ENCODE results near the gene FXR2.
A peak's percentile ranks its signal among the peaks of the same experiment; 100 is the strongest.
"Not testable (repeated sequence)": the region's sequence is repeated elsewhere in the genome, so short reads cannot be mapped to it uniquely, and the experiment has no call there.

Gene FXR2

GRCh38 chr17:7614425-7615264 is at the start of gene FXR2:
TSS of gene FXR2 (minus strand) at chr17:7614897. CDS start at chr17:7614532, 365 bp downstream.
- DNase-seq: peak; percentile 88

- DNase-seq: no peak
Measured at GRCh38 chr17:7656958-7657609, 42.4 kb upstream of the FXR2 start.

GRCh38 chr17:7655541-7655840 is 40.8 kb upstream of the FXR2 start:
- DNase-seq: no peak

- DNase-seq: no peak
Measured at GRCh38 chr17:7654832-7655540, 40.3 kb upstream of the FXR2 start.

GRCh38 chr17:7652388-7653356 is 38.0 kb upstream of the FXR2 start:
- no peak for DNase-seq

DNA sequence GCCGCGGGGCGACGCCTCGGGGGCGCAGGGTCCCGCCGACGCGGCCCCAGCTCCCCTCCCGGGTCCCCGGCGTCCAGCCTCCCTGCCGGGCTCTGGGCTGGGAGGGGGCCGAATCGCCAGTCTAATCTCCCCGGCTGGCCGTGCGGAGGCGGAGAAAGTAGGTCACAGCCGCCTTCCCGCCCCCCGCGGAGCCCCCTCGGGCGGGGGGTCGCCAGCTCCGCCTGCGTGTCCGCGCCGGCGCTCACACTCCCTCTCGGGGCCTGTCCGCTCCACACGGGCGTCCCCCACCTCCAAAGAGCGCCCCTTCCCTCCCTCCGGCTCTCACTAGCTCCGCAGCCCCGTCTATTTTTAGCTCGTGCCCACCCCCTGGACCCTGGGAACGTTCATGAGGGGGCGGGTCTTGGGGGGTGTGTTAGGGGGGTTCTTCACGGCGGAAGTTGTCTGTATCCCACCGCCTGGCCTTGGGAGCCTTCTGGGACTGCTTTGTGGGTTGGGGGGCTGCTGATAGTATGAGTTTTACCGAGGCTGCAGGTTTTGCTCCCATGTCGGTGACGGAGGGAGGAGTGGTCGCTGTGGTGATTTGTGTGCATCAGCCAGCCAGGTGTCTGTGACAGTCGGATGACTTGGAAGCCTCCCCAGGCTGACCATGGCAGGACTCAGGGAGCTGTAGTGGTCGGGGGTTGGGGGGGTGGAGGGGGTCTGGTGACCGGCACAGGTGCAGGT is 37.1 kb upstream of the FXR2 start:
- no peak for DNase-seq

DNA sequence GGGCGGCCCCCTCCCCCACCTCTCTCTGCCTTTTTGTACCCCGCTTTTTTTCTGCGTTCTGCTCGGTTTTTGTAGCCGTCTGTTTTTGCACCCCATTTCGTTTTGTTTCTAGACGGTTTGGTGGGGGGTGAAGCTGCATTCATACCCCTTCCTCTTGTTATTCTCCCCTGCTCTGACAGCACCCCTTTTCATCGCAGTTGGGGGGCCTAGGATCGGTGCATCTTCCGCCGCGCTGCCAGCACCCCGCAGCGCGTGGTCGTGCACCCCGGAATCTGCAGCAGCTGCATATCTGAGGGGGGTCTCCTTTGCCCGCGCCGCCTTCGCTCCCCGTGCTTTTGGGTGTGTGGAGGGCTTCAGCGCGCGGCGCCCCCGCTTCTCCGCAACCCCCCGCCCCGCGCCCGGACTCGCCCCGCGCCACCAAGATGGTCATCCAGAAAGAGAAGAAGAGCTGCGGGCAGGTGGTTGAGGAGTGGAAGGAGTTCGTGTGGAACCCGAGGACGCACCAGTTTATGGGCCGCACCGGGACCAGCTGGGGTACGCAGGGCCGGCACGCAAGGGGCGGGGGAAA is 36.5 kb upstream of the FXR2 start:
- DNase-seq: no peak

GRCh38 chr17:7650509-7651096 is 35.9 kb upstream of the FXR2 start, which contains the start of gene ATP1B2:
TSS of gene ATP1B2 (plus strand) at chr17:7650926. CDS start at chr17:7651519, 593 bp downstream.
- no peak for DNase-seq

DNA sequence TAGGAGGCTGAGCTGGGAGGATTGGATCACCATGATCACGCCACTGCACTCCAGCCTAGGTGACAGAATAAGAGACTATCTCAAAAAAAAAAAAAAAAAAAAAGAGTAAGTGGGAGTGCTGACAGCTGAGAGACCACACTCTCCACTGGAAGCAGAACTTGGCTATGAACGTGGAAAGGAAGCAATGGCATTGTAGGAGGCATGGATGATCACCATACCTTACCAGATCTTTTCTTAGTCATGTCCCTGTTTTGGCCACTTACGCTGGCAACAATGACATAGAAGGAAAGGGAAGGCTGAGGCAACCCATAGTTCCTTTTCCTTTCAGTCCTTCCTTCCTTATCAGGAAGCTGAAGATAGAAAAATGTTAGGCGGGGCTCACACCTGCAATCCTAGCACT is 32.3 kb upstream of the FXR2 start:
- DNase-seq: no peak

DNA sequence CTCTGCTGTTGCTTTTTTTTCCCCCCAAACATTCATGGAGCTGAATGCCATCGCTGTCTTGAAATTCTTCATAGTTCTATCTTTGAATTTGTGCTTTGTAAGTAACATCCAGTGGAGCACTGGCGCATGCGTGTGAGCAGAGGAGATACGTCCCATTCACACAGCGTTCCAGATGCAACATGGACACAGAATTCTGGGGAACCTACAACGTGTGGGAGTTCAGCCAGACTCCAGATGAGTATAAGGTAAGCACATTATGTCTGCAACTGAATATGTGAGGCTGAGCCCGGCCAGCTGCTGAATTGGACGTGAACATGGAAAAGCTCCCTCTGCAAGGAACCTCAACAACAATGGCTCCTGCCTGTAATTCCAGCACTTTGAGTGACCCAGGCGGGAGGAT is 31.8 kb upstream of the FXR2 start:
- no peak for DNase-seq

DNA sequence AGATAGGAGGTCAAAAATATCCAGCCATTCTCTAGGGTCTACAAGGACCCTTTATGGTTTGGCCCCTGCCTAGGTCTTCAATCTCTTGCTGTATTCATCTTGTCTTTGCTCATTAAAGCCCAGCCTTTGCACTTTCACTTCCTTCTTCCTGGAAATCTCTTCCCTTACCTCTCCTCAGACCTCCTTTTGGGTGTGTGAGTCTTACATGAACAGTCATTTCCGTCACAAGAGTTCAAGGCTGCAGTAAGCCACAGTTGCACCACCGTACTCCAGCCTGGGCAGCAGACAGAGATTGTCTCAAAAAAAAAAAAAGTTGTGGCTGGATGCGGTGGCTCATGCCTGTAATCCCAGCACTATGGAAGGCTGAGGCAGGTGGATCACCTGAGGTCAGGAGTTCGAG is 30.1 kb upstream of the FXR2 start:
- DNase-seq: no peak

DNA sequence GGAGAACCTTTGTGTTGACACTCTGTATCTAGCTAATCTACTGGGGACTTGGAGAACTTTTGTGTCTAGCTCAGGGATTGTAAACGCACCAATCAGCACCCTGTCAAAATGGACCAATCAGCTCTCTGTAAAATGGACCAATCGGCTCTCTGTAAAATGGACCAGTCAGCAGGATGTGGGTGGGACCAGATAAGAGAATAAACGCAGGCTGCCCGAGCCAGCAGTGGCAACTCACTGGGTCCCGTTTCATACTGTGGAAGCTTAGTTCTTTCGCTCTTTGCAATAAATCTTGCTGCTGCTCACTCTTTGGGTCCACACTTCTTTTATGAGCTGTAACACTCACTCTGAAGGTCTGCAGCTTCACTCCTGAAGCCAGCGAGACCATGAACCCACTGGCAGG is 26.9 kb upstream of the FXR2 start:
- not testable (repeated sequence) for DNase-seq

DNA sequence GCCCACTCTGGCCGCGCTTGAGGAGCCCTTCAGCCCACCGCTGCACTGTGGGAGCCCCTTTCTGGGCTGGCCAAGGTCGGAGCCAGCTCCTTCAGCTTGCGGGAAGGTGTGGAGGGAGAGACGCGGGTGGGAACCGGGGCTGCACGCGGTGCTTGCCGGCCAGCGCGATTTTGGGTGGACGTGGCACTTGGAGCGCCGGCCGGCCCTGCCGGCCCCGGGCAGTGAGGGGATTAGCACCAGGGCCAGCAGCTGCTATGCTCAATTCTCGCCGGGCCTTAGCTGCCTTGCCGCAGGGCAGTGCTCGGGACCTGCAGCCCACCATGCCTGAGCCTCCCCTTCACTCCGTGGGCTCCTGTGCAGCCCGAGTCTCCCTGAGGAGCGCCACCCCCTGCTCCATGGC is 26.1 kb upstream of the FXR2 start:
- DNase-seq: no peak

GRCh38 chr17:7636163-7636562 is 21.5 kb upstream of the FXR2 start:
- no peak for DNase-seq

DNA sequence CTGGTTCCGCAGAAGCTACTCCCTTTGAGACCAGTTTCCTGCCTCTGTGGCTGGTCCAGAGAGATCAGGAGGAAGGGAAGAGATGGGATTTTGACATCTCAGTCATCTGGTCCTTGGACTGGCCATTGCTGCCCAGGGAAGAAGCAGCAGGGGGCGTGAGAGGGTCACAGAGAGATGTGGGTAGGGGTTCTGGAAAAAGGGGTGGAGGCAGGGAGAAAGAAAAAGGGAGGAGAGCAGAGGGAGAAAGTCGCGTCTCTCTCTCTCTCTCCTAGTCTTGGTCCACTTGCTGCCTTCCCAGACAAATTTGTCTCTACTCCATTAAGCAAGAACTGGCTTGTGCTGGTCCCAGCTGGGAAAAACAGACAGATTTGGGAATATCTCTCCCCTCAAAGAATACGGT is 19.7 kb upstream of the FXR2 start:
- no peak for DNase-seq

- DNase-seq: no peak
Measured at GRCh38 chr17:7633093-7633492, 18.4 kb upstream of the FXR2 start.

- DNase-seq: no peak
Measured at GRCh38 chr17:7632492-7632894, 17.8 kb upstream of the FXR2 start.

DNA sequence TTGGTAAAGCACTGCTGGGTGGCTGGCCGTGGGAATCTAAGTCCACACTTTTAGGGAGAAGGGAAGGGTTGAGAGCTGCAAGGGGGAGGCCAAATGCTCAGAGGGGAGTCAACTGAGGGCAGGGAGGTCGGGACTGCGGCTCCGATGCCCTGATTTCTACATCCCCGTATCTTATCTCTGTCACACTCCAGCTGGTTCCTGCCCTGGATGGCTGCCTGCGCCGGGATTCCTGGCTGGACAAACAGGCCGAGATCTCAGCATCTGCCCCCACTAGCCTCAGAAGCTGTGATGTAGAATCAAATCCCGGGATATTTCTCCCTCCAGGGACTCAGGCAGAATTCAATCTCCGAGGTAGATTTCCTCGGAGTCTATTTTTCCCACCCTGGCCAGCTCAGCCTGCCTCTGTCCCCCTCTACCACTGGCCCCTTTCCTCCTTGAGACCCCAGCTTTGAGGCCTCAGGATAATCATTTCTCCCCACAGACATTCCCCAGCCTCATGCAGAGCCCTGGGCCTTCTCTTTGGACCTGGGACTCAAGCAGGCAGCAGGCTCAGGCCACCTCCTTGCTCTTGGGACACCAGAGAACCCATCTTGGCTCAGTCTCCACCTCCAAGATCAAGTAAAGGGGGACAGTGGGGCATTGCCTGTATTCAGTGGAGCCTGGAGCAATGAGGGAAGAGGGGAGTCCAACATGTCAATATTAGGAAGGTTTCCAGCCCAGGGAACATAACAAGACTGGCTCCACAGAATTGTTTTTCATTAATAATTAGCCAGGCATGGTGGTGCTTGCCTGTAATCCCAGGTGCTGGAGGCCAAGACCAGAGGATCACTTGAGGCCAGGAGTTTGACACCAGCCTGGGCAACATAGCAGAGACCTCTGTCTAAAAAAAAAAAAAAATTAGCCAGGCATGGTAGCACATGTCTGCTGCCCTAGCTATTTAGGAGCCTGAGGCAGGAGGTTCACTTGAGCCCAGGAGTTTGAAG is 17.0 kb upstream of the FXR2 start:
- DNase-seq: no peak

GRCh38 chr17:7629939-7630571 is 15.4 kb upstream of the FXR2 start, which contains the start of gene SHBG:
TSS of gene SHBG (plus strand) at chr17:7630135. CDS start at chr17:7630173, 38 bp downstream.
- no peak for DNase-seq
